GM21423 (cell line): ENCODE data around the gene SLC25A27.
A peak's percentile ranks its signal among the peaks of the same experiment; 100 is the strongest.
"Not testable (repeated sequence)": the region's sequence is repeated elsewhere in the genome, so short reads cannot be mapped to it uniquely, and the experiment has no call there.

Source experiments
- ATAC-seq: cut with Tn5 transposase; IDR thresholded peaks from one replicate; pipeline ENCODE4 v1.9.1; 2021; ENCODE audit warnings: mild to moderate bottlenecking, moderate library complexity; ENCODE audit not compliant: unreplicated experiment

SLC25A27 gene, protein sequence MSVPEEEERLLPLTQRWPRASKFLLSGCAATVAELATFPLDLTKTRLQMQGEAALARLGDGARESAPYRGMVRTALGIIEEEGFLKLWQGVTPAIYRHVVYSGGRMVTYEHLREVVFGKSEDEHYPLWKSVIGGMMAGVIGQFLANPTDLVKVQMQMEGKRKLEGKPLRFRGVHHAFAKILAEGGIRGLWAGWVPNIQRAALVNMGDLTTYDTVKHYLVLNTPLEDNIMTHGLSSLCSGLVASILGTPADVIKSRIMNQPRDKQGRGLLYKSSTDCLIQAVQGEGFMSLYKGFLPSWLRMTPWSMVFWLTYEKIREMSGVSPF

DNA sequence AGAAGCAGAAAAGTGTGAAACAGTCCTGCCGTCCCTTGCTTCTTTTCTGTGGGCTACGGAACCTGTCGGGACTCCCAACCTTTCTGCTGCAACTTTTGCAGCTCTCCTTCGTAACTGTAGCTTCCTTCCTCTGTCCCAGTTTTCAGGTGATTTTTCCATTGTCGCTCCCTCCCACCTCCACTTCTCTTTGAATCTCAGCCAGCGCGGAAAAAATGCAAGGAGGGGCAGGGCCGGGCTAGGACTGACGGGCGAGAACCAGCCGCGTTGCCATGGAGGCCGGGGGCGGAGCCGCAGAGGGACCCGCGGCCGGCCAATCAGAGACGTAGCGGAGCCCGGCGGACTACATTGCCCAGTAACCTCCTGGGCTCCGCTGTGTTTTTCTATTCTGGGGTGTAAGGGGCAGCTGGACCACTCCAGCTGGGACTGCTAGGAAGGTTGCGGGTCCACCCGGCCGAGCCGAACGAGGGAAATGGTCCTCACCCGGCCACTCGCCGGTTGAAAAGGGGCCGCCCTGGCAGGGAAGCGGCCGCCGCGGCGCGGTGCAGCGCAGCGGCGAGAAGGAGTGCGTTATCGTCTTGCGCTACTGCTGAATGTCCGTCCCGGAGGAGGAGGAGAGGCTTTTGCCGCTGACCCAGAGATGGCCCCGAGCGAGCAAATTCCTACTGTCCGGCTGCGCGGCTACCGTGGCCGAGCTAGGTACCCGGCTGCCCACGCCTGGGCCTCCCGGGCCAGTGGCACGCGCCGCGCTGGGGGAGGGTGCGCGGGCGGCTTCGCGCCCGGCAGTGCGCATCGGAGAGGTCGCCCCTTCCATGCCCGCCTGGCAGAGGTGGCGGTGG, at the start of gene SLC25A27, which contains the start of gene CYP39A1:
Gene SLC25A27 (plus strand): TSS at position 373 of the 836 bp plus-strand sequence. CDS start 218 bp downstream, at position 591.
Gene CYP39A1 (minus strand): TSS at position 216 of the 836 bp plus-strand sequence. CDS start 236 bp downstream, outside the sequence.
- ATAC-seq, result peak; percentile 100

DNA sequence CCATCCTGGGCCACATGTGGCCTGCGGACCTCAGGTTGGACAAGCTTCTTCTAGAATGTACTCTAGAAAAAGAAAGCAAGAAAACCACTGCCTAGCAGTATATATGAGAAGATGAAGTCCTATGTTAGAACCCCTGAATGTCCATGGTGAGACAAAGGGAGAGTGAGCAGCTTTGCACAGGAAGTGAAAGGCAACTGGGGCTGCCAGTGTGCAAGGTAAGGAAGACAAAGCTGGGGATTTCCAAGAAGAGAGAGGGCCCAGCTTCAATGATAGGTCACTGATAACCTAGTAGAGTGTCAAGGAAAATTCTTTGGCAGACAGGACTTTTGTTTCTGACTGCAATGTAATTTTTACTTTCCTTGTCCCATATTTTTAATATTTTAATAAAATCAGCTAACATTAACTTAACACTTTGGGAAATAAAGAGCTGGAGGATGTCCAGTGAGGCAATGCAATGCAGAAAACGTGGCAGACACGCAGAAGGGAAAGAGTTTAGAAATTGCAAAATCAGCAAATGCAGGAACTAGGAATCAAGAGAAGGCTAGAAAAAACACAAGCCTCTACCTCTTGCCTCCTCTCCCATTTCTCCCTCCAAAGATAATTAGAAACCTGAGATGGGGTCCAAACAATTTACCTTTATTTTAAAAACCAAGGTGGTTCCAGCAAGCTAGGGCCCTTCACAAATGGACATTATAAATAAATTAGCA, 47.5 kb upstream of the SLC25A27 start:
- no peak for ATAC-seq

DNA sequence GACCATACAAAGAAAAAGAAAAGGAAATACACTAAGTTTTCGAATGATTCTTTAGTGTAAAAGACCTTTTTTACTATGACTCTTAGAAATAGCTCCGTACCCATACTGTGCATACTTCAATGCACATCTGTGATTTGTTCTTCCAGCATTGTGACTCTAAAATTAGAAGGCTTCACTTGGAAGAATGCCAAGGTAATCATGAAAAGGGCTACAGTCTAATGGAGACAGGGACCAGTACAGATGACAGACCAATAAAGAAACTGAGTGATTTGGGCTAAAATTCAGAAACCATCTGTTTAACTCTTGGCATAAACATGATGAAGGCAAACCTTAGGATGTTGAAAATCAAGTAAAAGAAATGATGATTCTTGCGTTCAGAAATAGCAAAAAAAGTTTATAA, 46.4 kb upstream of the SLC25A27 start:
- no peak for ATAC-seq

DNA sequence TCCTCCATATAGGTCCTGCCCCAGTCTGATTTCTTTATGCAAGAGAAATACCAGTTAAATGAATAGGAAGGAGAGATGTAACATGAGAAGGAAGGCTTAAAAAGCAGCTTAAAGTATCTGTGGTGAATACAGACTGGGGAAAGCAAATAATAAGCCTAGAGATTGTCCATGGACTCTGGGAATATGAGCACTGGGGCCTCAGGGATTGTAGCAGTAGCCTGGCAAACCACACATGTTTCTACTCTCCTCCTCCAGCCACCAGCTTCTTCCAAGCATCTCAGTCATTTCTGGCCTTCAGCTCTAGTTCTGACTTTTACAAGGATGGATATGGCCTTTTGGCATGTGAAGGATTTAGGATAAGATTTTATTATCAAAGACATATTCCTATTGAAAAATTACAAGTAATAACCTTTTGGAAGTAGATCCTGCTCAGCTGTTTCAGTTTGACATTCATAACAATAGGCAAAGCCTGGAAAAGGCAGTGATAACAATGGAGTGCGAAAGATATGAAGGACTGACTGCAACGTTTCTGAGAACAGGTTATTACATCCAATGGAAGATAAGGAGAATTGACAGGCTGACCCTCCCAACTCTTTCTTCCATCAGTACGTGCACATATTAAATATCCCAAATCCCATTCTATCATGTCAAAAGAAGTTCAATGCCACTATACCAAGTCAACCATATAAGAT, 41.8 kb upstream of the SLC25A27 start:
- no peak for ATAC-seq

DNA sequence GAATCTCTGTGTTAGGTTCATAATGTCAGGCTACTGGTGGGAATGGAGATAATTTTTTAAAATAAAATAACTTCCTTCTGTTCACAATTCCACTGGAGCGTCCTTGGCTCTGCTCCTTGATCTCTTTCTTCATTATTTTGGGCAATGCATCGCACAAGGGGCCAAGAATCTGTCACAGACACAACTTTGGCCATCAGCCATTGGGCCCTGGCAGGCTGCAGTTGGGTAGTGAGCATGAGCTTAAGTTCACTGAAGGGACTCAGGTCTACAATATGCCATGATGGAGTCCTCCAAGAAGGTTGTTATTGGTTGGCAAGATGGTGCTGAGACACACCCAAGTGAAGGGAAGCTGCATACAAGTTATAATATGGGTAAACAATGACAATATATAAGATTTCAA, 40.1 kb upstream of the SLC25A27 start:
- ATAC-seq, result no peak

DNA sequence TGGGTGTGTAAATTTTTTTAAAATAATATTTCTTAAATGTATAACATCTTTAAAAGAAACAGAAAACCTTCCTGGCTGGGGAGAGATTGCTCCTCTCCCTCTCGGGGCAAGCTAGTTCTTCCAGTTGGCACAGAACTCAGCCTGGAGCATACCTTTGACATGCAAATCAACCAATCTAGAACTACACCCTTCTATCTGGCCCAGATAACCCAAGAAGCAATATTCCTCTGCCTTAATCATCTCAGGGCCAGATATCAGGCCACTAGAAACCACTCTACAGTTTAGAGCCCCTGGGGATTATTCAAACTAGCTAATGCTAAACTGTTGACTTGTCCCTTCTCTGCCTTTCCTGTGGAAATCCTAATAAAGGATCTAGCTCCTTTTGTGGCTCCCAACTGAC, 34.0 kb upstream of the SLC25A27 start:
- no peak for ATAC-seq

DNA sequence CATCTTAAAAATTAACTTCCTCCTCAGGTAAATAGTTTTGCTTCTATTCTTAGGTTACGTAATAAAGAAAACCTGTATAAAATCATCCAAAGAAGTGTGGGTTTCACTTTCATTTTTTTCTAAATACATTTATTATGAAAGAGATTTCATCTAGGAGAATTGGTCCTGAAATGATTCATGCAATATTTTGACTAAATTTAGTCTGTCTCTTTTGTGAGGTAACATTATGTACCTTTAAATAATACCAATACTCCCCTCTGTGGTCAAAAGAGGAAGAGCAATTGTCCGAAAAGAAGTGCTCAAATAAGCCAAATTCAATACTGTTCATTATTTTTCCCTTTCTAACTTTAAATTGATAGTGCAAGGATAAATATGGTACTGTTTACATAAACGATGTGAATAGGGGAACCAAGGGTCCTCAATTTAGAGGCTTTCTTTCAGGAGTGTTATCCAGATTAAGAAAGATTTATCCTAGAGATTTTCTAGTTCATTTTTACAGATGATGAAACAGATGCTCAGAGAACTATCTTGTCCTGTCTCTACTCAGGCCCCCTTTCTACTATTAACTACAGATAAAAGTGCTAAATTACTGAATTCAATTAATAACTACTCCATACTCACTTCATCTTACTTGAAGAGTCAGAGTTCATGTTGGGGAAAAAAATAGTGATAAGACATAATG, 26.4 kb upstream of the SLC25A27 start:
- no peak for ATAC-seq

DNA sequence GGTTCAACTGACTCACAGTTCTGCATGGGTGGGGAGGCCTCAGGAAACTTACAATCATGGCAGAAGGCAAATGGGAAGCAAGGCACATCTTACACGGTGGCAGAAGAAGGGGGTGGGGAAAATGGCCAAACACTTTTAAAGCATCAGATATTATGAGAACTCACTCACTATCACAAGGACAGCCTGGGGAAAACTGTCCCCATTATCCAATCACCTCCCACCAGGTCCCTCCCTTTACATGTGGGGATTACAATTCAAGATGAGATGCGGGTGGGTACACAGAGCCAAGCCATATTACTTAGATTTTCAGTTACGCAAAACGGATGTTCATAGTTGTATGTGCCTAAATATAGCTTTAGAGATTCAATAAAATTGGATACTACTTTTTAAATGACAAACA, 25.8 kb upstream of the SLC25A27 start:
- ATAC-seq, result no peak

DNA sequence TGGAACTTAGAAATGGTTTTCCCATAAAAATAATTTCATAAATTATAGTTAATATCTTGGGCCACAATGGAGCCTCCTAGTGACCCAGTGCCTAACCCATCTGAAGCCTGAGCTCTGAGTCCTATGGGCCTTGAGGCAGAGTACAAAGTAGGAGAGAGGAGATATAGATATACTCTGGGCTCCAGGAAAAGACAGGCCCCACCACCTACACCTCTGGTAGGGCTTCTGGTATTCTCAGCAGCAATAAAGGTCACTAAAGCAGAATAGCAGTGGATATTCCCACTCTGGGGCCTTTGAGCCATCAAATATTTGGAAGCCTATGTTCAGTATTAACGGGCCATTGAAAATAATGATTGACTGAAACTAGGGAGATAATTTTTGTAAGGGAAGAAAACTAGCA, 24.3 kb upstream of the SLC25A27 start:
- ATAC-seq, result no peak

DNA sequence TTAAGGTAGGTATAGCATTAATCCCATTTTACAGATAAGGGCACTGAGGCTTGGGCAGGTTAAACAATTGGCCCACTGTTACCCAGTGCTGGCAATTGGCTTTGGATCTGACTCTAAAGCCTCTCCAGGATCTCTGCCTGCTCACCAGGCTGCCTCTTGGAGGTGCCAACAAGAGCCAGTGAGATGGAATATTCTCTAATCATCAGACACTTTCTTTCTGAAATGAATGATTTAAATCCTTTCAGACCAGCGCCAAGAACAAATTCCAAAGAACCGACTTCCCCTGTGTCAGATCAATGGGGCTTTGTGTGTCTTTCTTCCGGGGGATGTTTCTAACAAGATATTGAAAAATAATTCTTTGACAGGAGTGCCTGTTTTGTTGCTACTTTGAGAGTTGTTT, 23.8 kb upstream of the SLC25A27 start:
- no peak for ATAC-seq

DNA sequence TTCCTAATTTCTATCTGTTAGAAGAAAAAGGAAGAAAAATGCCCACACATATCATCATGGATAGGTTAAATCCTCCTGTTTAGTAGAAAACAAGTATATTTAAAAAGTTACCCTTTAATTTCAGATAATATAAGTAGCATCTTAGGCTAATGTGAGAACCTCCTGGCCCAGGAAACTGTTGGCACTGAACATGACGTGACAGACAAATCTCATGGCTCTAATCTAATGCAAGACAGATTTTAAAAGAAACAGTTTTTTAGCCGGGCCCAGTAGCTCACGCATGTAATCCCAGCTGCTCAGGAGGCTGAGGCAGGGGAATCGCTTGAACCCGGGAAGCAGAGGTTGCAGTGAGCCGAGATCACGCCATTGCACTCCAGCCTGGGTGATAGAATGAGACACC, 23.1 kb upstream of the SLC25A27 start:
- ATAC-seq, result no peak

DNA sequence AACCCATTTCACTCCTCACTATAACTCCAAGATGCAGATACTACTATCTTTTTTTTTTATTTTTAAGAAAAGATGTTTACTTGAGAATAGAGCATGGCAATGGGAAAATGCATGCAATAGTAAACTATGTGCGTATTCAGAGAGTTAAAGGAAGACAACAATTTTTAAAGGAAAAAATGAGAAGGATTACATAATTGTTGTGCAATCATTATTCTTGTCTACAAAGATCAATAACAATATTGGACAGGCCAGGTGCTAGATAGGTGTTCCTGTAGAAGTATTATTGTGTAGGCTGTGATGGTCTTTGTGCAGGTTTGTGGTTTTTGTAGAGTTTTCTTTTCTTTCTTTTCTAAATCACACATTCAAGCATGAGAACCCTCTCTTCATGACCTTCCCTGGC, 20.7 kb upstream of the SLC25A27 start:
- no peak for ATAC-seq

DNA sequence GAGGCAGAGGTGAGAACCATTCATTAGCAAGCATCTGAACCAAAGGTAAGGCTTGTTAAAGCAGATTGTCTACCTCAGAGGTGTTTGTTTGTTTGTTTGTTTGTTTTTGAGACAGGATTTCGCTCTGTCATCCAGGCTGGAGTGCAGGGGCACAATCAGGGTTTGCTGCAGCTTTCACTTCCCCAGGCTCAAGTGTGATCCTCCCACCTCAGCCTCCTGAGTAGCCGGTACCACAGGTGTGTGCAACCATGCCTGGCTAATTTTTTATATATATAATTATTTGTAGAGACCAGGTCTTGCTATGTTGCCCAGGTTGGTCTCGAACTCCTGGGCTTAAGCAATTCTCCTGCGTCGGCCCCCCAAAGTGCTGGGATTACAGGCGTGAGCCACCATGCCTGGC, 17.3 kb upstream of the SLC25A27 start:
- ATAC-seq, result no peak

DNA sequence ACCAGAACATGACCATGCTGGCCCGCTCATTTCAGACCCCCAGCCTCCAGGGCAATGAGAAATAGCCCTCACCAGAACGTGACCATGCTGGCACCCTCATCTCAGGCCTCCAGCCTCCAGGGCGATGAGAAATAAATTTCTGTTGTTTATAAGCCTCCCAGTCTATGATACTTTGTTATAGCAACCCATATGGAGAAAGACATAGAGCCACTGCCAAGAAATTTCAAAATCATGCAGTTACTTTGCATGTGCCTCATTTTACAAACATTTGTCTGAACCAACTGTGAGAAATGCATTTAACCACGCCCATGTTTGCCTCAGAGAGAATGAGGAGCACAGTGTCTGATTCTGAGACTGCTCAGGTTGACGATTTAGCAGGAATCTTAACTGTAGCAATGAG, 15.6 kb upstream of the SLC25A27 start:
- ATAC-seq, result no peak

DNA sequence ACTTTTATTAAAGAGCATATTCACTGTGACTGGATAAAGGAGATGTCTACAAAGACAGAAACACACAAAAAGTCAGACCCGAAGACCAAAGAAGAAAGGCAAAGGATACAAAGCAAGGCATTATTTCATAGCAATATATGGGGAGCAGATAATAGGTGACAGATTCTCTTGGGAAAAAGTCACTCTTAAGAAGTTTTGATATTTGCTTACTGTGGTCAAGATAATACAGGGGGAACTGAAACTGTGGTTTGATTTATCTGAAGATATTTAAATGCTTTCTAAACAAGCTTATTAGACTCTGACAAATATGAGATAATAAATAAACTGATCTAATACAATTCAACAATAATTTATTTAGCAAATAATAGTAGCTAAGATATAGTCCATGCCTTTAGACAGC, 14.8 kb upstream of the SLC25A27 start:
- ATAC-seq, result no peak

DNA sequence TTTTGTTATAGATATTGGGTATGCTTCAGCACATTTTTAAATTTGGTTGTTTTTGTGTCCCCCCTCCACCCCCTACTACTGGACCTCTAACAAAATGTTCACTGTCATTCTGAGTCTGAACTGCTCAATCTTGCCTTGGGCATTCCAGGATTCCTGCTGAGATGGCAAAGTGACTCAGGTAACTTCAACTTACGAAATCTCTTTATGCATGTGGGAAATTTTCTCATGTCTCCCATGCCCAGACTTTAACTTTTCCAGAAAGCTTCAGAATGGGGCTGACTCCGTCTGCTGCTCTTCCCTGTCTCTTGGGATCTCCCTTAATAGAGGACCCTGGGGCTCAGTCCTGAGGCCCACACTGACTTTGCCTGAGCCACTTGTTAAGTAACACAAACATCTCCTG, 14.1 kb upstream of the SLC25A27 start:
- ATAC-seq, result no peak

DNA sequence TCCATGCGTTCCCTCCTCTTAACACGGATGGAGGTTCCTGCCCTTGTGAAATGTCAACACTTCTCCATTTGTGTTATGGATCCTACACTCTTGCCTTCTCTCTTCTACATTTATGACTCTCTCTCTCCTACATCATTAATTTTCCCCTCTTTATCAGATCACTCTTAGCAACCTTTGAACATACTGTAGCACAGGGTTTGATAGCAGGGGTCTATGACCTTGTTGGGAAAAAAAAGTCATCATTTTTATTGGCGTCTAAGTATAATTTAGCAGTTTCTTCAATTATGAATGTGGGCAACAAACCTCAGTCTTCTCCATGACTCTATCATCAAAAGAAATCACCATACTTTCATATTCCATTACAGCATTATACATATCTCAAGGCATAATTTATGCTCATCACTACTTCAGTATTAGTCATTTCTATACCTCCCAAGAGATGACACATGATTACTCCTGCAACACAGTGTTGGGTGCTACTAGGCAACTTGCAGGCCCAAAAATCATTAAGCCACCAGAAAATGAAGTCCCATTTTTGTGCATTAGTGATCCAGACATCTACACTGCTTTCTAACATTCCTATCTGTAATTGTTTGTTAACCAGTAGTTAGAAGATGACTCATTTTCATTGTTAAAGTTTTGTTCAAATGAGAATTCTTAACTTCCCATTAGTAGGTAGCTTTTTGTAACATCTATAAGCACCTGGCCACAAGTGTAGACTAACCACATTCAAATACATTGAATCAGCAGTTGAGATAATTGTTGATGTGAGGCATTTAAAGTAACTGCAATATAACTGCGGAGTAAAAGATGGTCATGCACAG, 9.6 kb upstream of the SLC25A27 start:
- no peak for ATAC-seq

DNA sequence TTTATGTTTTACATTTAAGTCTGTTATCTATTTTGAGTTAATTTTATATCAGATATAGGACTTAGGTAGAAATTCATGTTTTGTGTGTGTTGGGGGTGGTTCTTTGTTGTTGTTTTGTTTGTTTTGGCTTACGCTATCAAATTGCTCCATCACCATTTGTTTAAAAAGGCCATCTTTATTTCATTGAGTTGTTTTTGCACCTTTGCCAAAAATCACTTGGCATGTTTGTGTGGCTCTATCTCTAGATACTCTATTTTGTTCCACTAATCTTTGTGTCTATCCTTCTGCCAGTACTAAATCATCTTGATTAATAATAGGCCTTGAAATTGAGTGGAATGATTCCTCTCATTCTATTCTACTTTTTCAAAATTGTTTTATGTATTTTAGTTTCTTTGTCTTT, 7.5 kb upstream of the SLC25A27 start:
- no peak for ATAC-seq

DNA sequence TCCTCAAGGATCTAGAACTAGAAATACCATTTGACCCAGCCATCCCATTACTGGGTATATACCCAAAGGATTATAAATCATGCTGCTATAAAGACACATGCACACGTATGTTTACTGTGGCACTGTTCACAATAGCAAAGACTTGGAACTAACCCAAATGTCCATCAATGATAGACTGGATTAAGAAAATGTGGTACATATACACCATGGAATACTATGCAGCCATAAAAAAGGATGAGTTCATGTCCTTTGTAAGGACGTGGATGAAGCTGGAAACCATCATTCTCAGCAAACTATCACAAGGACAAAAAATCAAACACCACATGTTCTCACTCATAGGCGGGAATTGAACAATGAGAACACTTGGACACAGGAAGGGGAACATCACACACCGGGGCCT, 4.7 kb upstream of the SLC25A27 start:
- not testable (repeated sequence) for ATAC-seq
